Measurements from ENCODE around the gene NPIPB6.

Gene NPIPB6

GRCh38 chr16:28292731-28293600 lies 70.3 kb downstream of the NPIPB6 start (continued):
- no peak for TF ChIP-seq ZNF660 (tag by site-specific recombination; IDR thresholded peaks at IDR 0.05)
- peak; percentile 48; the same call in 1 of the 2 replicates for TF ChIP-seq ZBTB10 (tag by site-specific recombination; IDR thresholded peaks at IDR 0.05)
- no peak for TF ChIP-seq SALL2 (tag by site-specific recombination; IDR thresholded peaks at IDR 0.05; ENCODE audit: borderline replicate concordance)
- TF ChIP-seq KLF16 (tag by site-specific recombination; IDR thresholded peaks at IDR 0.05) = 0 out of 2 replicates have a peak, but pooled peaks have one; percentile 22
- peak; percentile 92 for TF ChIP-seq PRDM10 (tag by site-specific recombination; IDR thresholded peaks at IDR 0.05)
- TF ChIP-seq ZBTB26 (tag by site-specific recombination; optimal IDR thresholded peaks at IDR 0.05) = peak; percentile 18
- TF ChIP-seq PATZ1 (tag by site-specific recombination; IDR thresholded peaks at IDR 0.05) = peak; percentile 59; the same call in 1 of the 2 replicates
- no peak for TF ChIP-seq ZNF324 (tag by site-specific recombination; IDR thresholded peaks at IDR 0.05)
- TF ChIP-seq ZBTB7A (tag by site-specific recombination; IDR thresholded peaks at IDR 0.05; ENCODE audit: low read depth) = no peak
- peak; percentile 93 for TF ChIP-seq ZNF398 (tag by site-specific recombination; IDR thresholded peaks at IDR 0.05)
- TF ChIP-seq ZNF274 (IDR thresholded peaks at IDR 0.05; ENCODE audit: low read length) = no peak
- no peak for TF ChIP-seq ZNF274 (tag by site-specific recombination; IDR thresholded peaks at IDR 0.05; ENCODE audit: borderline replicate concordance)

All from HEK293 (cell line).